H9 (cell line): ENCODE measurements around the gene TP73. TPM values are rescaled to one million over a fixed set of nuclear protein-coding genes. Genes with fewer than 3 reads are reported as not detected.

Experiments
- DNase-seq: peaks from one replicate; pipeline ENCODE4 v3.0.0-alpha.2; 2017
- H2AFZ ChIP-seq: one replicate; pipeline ENCODE4 v1.6.1; 2013; ENCODE audit warnings: mild to moderate bottlenecking, low read length, control low read depth, moderate library complexity
- H2AK5ac ChIP-seq: 2 replicates; pipeline ENCODE4 v1.6.1; 2013; ENCODE audit warnings: low read length, control low read depth, mixed read lengths; ENCODE audit not compliant: insufficient read length
- H2BK120ac ChIP-seq: one replicate; pipeline ENCODE4 v1.6.1; 2013; ENCODE audit warnings: low read depth, mild to moderate bottlenecking, low read length, control low read depth, inconsistent platforms; ENCODE audit not compliant: poor library complexity, severe bottlenecking
- H2BK12ac ChIP-seq: 2 replicates; pipeline ENCODE4 v1.6.1; 2013; ENCODE audit warnings: low read length, control low read depth, mixed read lengths, low read depth; ENCODE audit not compliant: insufficient read length
- H2BK15ac ChIP-seq: 2 replicates; pipeline ENCODE4 v1.6.1; 2013; ENCODE audit warnings: low read depth, low read length, control low read depth
- H2BK20ac ChIP-seq: one replicate; pipeline ENCODE4 v1.6.1; 2013; ENCODE audit warnings: low read depth, mild to moderate bottlenecking, low read length, control low read depth, inconsistent platforms; ENCODE audit not compliant: poor library complexity, severe bottlenecking
- H2BK5ac ChIP-seq: 2 replicates; pipeline ENCODE4 v1.6.1; 2013; ENCODE audit warnings: low read length, control low read depth, mixed read lengths; ENCODE audit not compliant: insufficient read length
- H3K14ac ChIP-seq: 2 replicates; pipeline ENCODE4 v1.6.1; 2013; ENCODE audit warnings: low read length, control low read depth; ENCODE audit not compliant: insufficient read depth
- H3K18ac ChIP-seq: 2 replicates; pipeline ENCODE4 v1.6.1; 2013; ENCODE audit warnings: low read depth, mild to moderate bottlenecking, mixed read lengths, low read length, control low read depth; ENCODE audit not compliant: insufficient read length
- H3K23ac ChIP-seq: 2 replicates; pipeline ENCODE4 v1.6.1; 2013; ENCODE audit warnings: low read length, control low read depth, mixed read lengths, low read depth; ENCODE audit not compliant: insufficient read length
- H3K23me2 ChIP-seq: 2 replicates; pipeline ENCODE4 v1.6.1; 2013; ENCODE audit warnings: low read depth, mild to moderate bottlenecking, mixed read lengths, low read length, control low read depth; ENCODE audit not compliant: insufficient read length, poor library complexity, severe bottlenecking
- H3K27ac ChIP-seq: 2 replicates; pipeline ENCODE4 v1.5.1; 2013; ENCODE audit warnings: low read length, control low read depth, mixed read lengths, low read depth; ENCODE audit not compliant: insufficient read length
- H3K27me3 ChIP-seq: 2 replicates; pipeline ENCODE4 v1.6.1; 2013; ENCODE audit warnings: low read length, control low read depth, inconsistent platforms; ENCODE audit not compliant: insufficient read depth
- H3K4ac ChIP-seq: 2 replicates; pipeline ENCODE4 v1.6.1; 2013; ENCODE audit warnings: low read depth, mild to moderate bottlenecking, control low read depth, inconsistent platforms, low read length, moderate library complexity
- H3K4me1 ChIP-seq: 2 replicates; pipeline ENCODE4 v1.6.1; 2013; ENCODE audit warnings: low read length, control low read depth, inconsistent platforms; ENCODE audit not compliant: insufficient read depth
- H3K4me2 ChIP-seq: 2 replicates; pipeline ENCODE4 v1.6.1; 2013; ENCODE audit warnings: low read length, control low read depth, mixed read lengths; ENCODE audit not compliant: insufficient read length, insufficient read depth
- H3K56ac ChIP-seq: 2 replicates; pipeline ENCODE4 v1.6.1; 2013; ENCODE audit warnings: low read depth, mild to moderate bottlenecking, mixed read lengths, low read length, control low read depth; ENCODE audit not compliant: insufficient read length
- H3K79me1 ChIP-seq: 2 replicates; pipeline ENCODE4 v1.6.1; 2013; ENCODE audit warnings: low read depth, mild to moderate bottlenecking, moderate library complexity, low read length, control low read depth, inconsistent platforms; ENCODE audit not compliant: insufficient read depth, poor library complexity, severe bottlenecking
- H3K79me2 ChIP-seq: 2 replicates; pipeline ENCODE4 v1.6.1; 2013; ENCODE audit warnings: low read length, control low read depth, inconsistent platforms; ENCODE audit not compliant: insufficient read depth
- H3K9ac ChIP-seq: 2 replicates; pipeline ENCODE4 v1.6.1; 2013; ENCODE audit warnings: low read length, control low read depth, mixed read lengths; ENCODE audit not compliant: insufficient read length; ENCODE audit errors: extremely low read depth
- H3K9me3 ChIP-seq: one replicate; pipeline ENCODE4 v1.6.1; 2013; ENCODE audit warnings: low read depth, low read length, inconsistent platforms; ENCODE audit not compliant: control insufficient read depth
- H3T11ph ChIP-seq: one replicate; pipeline ENCODE4 v1.6.1; 2013; ENCODE audit warnings: mild to moderate bottlenecking, low read length, control low read depth, inconsistent platforms
- H4K20me1 ChIP-seq: one replicate; pipeline ENCODE4 v1.6.1; 2013; ENCODE audit not compliant: control insufficient read depth, insufficient read length, insufficient read depth
- H4K5ac ChIP-seq: 2 replicates; pipeline ENCODE4 v1.6.1; 2013; ENCODE audit warnings: low read depth, mild to moderate bottlenecking, mixed read lengths, low read length, control low read depth; ENCODE audit not compliant: insufficient read length
- H4K8ac ChIP-seq: replicated peaks from 2 replicates; pipeline ENCODE4 v1.6.1; 2013; ENCODE audit warnings: low read length, control low read depth, mixed read lengths, low read depth; ENCODE audit not compliant: insufficient read length
- H4K91ac ChIP-seq: 2 replicates; pipeline ENCODE4 v1.6.1; 2013; ENCODE audit warnings: low read depth, mild to moderate bottlenecking, moderate library complexity, mixed read lengths, low read length, control low read depth; ENCODE audit not compliant: insufficient read length
- H3K27ac Mint-ChIP-seq, 3 experiments: 2 replicates in 2 of 3; 3 replicates in 1 of 3; pipeline ENCODE4 v1.8.0; 2020 to 2021; ENCODE audit warnings: mixed read lengths in 3 of 3, mild to moderate bottlenecking in 1 of 3, moderate library complexity in 1 of 3
- H3K27me3 Mint-ChIP-seq: 2 replicates; pipeline ENCODE4 v1.8.0; 2021; ENCODE audit warnings: low read depth, mild to moderate bottlenecking, moderate library complexity, mixed read lengths
- H3K36me3 Mint-ChIP-seq, 3 experiments: 2 replicates in 2 of 3; 3 replicates in 1 of 3; pipeline ENCODE4 v1.8.0; 2020 to 2021; ENCODE audit warnings: low read depth in 3 of 3, mixed read lengths in 3 of 3; ENCODE audit not compliant: insufficient read depth in 1 of 3
- H3K4me1 Mint-ChIP-seq, 2 experiments: 2 replicates each; pipeline ENCODE4 v1.8.0; 2020; ENCODE audit warnings: mixed read lengths in 2 of 2
- H3K4me3 Mint-ChIP-seq, 2 experiments: 2 replicates in 1 of 2; 3 replicates in 1 of 2; pipeline ENCODE4 v1.8.0; 2020 to 2021; ENCODE audit warnings: mild to moderate bottlenecking in 2 of 2, mixed read lengths in 2 of 2, moderate library complexity in 1 of 2
- H3K9me3 Mint-ChIP-seq, 2 experiments: 2 replicates in 1 of 2; 3 replicates in 1 of 2; pipeline ENCODE4 v1.8.0; 2020; ENCODE audit warnings: mild to moderate bottlenecking in 2 of 2, mixed read lengths in 2 of 2, moderate library complexity in 1 of 2
- WGBS: extraction: QIAGEN DNeasy Blood & Tissue Kit; methylation state at CpG from one replicate; pipeline ENCODE4 v1.1.7; 2013; ENCODE audit warnings: missing lambda C conversion rate, low lambda C conversion rate, mixed read lengths; ENCODE audit not compliant: insufficient read length; ENCODE audit errors: extremely low coverage; 5-methylcytosine and 5-hydroxymethylcytosine counted together
- total RNA-seq: library from RNA; stranded (reverse); gene quantifications from 2 replicates; pipeline ENCODE4 v1.2.1, GENCODE V29; 2021
- TF ChIP-seq, protein P1 (sequence below): fragments of 200-600 bp; sonication (generic); conservative IDR thresholded peaks from 3 replicates; pipeline ENCODE4 v1.8.0; 2021; ENCODE audit warnings: antibody characterized with exemption, mild to moderate bottlenecking

TP73 gene
- total RNA-seq, 1 experiment from 2014 or later: 4.7 TPM

DNA sequence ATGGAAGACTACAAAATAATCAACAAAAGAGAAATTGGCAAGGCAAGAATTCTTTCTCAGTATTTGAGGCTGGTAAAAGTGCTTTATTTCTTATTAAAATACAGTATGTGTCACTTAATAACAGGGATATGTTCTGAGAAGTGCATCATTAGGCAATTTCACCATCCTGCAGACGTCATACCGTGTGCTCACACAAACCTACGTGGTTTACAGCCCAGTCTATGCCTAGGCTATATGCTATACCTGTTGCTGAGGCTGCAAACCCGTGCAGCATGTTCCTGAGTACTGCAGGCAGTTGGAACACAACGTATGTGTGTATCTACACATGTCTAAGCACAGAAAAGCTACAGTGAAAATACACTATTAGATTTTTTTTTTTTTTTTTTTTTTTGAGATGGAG, 97.2 kb downstream of the TP73 start:
- WGBS: no CpG with 5 or more reads among the region's 5 CpGs
- Mint-ChIP-seq H3K4me3 (no peak overlapping the region), H3K4me1 (peaks cover 18% of the 10 kb centered on the region in 2 experiments), H3K27me3 (peaks cover 25% of the 10 kb centered on the region), H3K27ac (no peak overlapping the region), H3K9me3 (no peaks in the 10 kb centered on the region), H3K36me3 (peaks cover 9 to 12% (median 10%) of the 10 kb centered on the region in 3 experiments; a peak in 6 of 7 replicates)
- Histone ChIP-seq H4K20me1 (peaks cover 3% of the 10 kb centered on the region), H3K79me1 (no peaks in the 10 kb centered on the region), H2BK120ac (no peak overlapping the region), H3K4ac (no peak overlapping the region), H3K14ac (no peak overlapping the region), H2AK5ac (no peak overlapping the region), H2BK15ac (no peak overlapping the region), H4K91ac (no peak overlapping the region), H3T11ph (no peak overlapping the region), H3K56ac (no peak overlapping the region), H3K23ac (no peak overlapping the region), H2BK20ac (no peak overlapping the region), H4K5ac (no peak overlapping the region), H2AFZ (no peak overlapping the region), H3K18ac (no peak overlapping the region), H4K8ac (no peak overlapping the region), H2BK12ac (no peak overlapping the region), H3K27ac (no peak overlapping the region), H3K4me1 (peaks cover 5% of the 10 kb centered on the region; the same call in 1 of the 2 replicates), H3K79me2 (peaks cover 2% of the 10 kb centered on the region; the same call in 1 of the 2 replicates), H3K4me2 (no peak overlapping the region), H3K27me3 (no peaks in the 10 kb centered on the region; the same call in 1 of the 2 replicates), H3K9me3 (no peaks in the 10 kb centered on the region), H3K9ac (no peak overlapping the region), H2BK5ac (no peak overlapping the region), H3K23me2 (peaks cover 11% of the 10 kb centered on the region)
- TF ChIP-seq, protein P1, sequence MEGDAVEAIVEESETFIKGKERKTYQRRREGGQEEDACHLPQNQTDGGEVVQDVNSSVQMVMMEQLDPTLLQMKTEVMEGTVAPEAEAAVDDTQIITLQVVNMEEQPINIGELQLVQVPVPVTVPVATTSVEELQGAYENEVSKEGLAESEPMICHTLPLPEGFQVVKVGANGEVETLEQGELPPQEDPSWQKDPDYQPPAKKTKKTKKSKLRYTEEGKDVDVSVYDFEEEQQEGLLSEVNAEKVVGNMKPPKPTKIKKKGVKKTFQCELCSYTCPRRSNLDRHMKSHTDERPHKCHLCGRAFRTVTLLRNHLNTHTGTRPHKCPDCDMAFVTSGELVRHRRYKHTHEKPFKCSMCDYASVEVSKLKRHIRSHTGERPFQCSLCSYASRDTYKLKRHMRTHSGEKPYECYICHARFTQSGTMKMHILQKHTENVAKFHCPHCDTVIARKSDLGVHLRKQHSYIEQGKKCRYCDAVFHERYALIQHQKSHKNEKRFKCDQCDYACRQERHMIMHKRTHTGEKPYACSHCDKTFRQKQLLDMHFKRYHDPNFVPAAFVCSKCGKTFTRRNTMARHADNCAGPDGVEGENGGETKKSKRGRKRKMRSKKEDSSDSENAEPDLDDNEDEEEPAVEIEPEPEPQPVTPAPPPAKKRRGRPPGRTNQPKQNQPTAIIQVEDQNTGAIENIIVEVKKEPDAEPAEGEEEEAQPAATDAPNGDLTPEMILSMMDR: no peak
- DNase-seq: no peak
